ENCODE results near the gene SLC30A7.

DNA sequence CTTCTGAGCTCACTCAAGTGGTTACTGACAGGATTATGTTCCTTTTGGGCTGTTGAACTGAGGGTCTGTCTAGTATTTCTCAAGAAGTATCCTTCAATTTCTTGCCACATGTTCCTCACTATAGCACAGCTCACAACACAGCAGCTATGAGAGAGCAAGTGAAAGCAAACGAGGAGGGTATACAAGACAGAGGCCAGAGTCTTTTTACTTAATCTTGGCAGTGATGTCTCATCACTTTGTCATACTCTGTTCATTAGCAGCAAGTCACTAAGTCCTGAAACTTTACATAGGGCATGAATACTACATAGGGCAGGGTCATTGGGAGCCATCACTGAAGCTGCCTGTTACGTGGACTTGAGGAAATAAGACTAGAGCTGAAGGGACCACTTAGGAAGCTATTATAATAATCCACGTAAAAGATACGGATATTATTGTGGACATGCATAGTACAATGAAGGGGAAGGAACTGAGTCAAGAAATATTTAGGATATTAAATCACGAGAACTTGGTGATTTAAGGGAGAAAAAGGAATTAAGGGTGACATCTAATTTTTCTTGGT is 63.7 kb downstream of the SLC30A7 start:
- TF ChIP-seq, protein P1, sequence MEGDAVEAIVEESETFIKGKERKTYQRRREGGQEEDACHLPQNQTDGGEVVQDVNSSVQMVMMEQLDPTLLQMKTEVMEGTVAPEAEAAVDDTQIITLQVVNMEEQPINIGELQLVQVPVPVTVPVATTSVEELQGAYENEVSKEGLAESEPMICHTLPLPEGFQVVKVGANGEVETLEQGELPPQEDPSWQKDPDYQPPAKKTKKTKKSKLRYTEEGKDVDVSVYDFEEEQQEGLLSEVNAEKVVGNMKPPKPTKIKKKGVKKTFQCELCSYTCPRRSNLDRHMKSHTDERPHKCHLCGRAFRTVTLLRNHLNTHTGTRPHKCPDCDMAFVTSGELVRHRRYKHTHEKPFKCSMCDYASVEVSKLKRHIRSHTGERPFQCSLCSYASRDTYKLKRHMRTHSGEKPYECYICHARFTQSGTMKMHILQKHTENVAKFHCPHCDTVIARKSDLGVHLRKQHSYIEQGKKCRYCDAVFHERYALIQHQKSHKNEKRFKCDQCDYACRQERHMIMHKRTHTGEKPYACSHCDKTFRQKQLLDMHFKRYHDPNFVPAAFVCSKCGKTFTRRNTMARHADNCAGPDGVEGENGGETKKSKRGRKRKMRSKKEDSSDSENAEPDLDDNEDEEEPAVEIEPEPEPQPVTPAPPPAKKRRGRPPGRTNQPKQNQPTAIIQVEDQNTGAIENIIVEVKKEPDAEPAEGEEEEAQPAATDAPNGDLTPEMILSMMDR (IDR thresholded peaks at IDR 0.05), result no peak
- TF ChIP-seq, protein P2, sequence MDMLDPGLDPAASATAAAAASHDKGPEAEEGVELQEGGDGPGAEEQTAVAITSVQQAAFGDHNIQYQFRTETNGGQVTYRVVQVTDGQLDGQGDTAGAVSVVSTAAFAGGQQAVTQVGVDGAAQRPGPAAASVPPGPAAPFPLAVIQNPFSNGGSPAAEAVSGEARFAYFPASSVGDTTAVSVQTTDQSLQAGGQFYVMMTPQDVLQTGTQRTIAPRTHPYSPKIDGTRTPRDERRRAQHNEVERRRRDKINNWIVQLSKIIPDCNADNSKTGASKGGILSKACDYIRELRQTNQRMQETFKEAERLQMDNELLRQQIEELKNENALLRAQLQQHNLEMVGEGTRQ (IDR thresholded peaks at IDR 0.05; ENCODE audit: borderline replicate concordance, low read depth, low read length), result no peak
- TF ChIP-seq ZBTB33 (IDR thresholded peaks at IDR 0.05; ENCODE audit: borderline replicate concordance, low read depth), result no peak
- no peak for TF ChIP-seq ELF1 (IDR thresholded peaks at IDR 0.05)
- TF ChIP-seq YY1 (IDR thresholded peaks at IDR 0.05; ENCODE audit: low read depth), result no peak
- TF ChIP-seq MAX (IDR thresholded peaks at IDR 0.05; ENCODE audit: low read depth), result no peak
